ENCODE measurements around the gene TDP1. TPM values are rescaled to one million over a fixed set of nuclear protein-coding genes. Genes with fewer than 3 reads are reported as not detected.

The TDP1 gene
- 10 to 100 TPM; 13.0 to 15.1 (median 13.8) TPM for total RNA-seq

DNA sequence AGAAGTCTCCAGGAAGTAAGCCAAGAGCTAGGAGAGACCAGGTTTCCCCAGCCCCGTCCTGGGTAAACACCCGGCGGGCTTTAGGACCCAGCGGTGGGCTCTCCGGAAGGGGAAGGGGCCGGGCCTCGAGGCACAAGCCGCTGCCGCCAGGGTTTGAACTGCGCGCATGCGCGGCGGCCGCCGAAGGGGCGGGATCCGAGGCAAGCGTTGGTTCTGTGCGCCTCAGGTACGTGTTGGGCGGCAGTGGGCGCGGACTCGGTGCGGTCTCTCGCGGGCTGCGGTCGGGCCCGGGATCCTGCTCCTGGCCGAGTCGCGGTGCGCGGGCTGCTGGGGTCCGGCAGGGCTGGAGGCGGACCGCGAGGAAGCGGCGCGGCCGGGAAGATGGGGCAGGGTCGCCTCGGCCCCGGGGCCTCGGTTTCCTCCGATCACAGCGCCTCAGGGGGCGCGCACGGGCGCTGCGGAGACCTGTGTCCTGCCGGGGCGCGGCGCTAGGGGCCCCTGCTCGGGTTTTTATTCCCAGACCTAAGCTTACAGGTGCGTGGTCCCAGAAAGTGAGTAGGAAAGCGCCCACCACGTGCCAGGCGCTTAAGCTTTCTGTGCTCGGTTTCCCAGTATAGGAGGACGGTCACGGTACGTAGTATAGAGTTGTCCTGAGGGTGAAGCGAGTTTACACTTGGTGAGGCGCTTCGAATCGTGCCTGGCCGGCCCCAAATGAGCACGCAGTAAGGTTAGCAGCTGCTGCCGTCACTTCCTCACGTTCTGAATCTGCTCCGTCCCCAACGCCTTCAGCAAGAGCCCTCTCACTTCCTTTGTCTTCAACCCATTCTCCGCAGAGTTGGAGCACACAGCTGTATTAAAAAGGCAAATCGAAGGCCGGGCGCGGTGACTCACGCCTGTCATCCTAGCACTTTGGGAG is at the start of gene TDP1:
TDP1 (plus strand) TSS at position 183 of the 916 bp plus-strand sequence. CDS start 7,188 bp downstream, outside the sequence.
- TF ChIP-seq, protein P1, sequence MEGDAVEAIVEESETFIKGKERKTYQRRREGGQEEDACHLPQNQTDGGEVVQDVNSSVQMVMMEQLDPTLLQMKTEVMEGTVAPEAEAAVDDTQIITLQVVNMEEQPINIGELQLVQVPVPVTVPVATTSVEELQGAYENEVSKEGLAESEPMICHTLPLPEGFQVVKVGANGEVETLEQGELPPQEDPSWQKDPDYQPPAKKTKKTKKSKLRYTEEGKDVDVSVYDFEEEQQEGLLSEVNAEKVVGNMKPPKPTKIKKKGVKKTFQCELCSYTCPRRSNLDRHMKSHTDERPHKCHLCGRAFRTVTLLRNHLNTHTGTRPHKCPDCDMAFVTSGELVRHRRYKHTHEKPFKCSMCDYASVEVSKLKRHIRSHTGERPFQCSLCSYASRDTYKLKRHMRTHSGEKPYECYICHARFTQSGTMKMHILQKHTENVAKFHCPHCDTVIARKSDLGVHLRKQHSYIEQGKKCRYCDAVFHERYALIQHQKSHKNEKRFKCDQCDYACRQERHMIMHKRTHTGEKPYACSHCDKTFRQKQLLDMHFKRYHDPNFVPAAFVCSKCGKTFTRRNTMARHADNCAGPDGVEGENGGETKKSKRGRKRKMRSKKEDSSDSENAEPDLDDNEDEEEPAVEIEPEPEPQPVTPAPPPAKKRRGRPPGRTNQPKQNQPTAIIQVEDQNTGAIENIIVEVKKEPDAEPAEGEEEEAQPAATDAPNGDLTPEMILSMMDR (IDR thresholded peaks at IDR 0.05; ENCODE audit: low read depth) = no peak

DNA sequence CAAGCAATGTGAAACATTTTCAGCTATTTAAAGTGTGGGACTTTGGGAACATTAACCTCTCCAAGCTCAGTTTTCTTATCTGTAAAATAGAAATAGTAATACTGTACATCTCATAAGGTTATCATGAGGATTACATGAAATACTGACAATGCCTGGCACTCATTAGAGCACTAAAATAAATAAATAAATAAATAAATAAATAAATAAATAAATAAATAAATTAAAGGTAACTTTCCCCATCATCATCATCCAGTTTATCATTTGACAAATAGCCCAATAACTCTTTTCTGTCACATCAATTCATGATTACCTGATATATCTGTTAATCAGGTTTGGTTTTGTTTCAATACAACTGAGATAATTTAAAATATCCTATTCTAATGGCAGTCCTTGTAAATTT is 49.7 kb upstream of the TDP1 start:
- TF ChIP-seq, protein P1 (IDR thresholded peaks at IDR 0.05; ENCODE audit: low read depth) = no peak

- TF ChIP-seq, protein P1 (IDR thresholded peaks at IDR 0.05; ENCODE audit: low read depth) = no peak
Observed at GRCh38 chr14:89907655-89908054, 48.1 kb upstream of the TDP1 start.

DNA sequence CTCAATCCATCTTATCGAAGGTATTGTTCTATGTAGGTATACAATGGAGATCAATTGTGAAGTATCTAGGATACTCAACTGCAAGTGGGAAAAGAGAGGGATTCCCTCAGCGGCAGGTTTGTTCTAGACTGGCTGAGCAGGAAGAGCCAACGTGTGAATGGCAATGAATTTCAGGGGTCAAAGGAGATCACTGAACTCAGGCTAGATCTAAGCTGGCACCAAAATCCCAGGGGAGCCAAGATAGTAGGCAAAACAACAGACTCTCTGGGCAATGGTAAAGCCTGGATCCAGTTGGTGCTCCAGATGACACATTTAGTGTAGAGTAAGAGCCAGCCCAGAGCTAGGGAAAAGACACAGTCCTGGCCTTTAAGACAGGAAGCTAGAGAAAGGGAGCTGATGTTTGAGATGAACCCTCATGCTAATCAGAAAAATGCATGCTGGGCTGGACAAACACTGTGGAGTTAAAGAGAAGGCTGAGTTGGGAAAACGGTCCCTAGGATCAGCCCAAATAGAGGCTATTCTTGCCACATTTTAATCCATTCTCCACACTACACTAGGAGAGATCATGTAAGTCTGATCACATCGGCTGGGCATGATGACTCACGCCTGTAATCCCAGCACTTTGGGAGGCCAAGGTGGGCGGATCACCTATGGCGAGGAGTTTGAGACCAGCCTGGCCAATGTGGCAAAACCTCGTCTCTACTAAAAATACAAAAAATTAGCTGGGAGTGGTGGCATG is 46.8 kb upstream of the TDP1 start:
- TF ChIP-seq, protein P1 (IDR thresholded peaks at IDR 0.05; ENCODE audit: low read depth) = no peak

DNA sequence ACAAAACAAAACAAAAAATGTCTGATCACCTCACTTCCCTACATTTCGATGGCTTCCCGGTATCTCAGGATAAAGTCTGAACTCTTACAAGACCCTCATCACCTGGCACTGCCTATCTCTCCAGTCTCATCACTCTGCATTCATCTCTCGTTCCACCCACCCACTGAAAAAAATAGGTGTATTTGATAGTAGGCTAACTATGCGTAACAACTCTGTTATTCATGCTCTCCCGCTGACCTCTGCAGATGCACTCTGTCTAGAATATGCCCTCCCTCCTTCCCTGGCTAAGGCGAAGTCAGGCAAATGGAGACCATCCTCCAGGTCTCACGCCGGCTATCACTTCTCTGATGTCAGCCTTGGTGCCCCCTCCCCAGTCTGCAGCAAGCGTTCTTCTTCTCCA is 46.1 kb upstream of the TDP1 start:
- TF ChIP-seq, protein P1 (IDR thresholded peaks at IDR 0.05; ENCODE audit: low read depth) = no peak

- TF ChIP-seq, protein P1 (IDR thresholded peaks at IDR 0.05; ENCODE audit: low read depth) = no peak
Observed at GRCh38 chr14:89910691-89911009, 45.1 kb upstream of the TDP1 start.
